Gastrocnemius medialis (tissue), 4 donors: ENCODE measurements around the gene ITGAV. TPM values are rescaled to one million over a fixed set of nuclear protein-coding genes. Genes with fewer than 3 reads are reported as not detected.

Source experiments
- ATAC-seq, 2 donors: fragments of 150-250 bp; one replicate each; pipeline ENCODE4 v1.9.1; 2016
- DNase-seq, 2 donors: peaks; one replicate each; pipeline ENCODE4 v3.0.0-alpha.2; 2019
- H3K27ac ChIP-seq, 4 donors: fragments of 200-600 bp; sonication (generic); 1 replicate in 1 of 4; 2 replicates in 3 of 4; pipeline ENCODE4 v1.5.1; 2016 to 2018; ENCODE audit warnings: mild to moderate bottlenecking in 2 of 4, moderate library complexity in 1 of 4
- H3K27me3 ChIP-seq, 3 donors: fragments of 200-600 bp; sonication (generic) in 2 of 3; 1 replicate in 1 of 3; 2 replicates in 2 of 3; pipeline versions ENCODE4 v1.5.1 to v1.6.0; 2016 to 2019; ENCODE audit warnings: mild to moderate bottlenecking in 1 of 3, moderate library complexity in 1 of 3
- H3K36me3 ChIP-seq, 2 donors: fragments of 200-600 bp; sonication (generic) in 1 of 2; one replicate each; pipeline ENCODE4 v1.5.1; 2017 to 2018
- H3K4me1 ChIP-seq, 2 donors: fragments of 200-600 bp; sonication (generic) in 1 of 2; one replicate each; pipeline ENCODE4 v1.5.1; 2016 to 2017; ENCODE audit warnings: mild to moderate bottlenecking in 2 of 2
- H3K4me3 ChIP-seq, 4 donors: fragments of 200-600 bp; sonication (generic) in 3 of 4; 1 replicate in 1 of 4; 2 replicates in 3 of 4; pipeline ENCODE4 v1.5.1; 2016 to 2019; ENCODE audit warnings: mild to moderate bottlenecking in 2 of 4
- H3K9me3 ChIP-seq, 3 donors: fragments of 200-600 bp; sonication (generic) in 2 of 3; 1 replicate in 1 of 3; 2 replicates in 2 of 3; pipeline ENCODE4 v1.5.1; 2016 to 2019
- POLR2A ChIP-seq, 2 donors: fragments of 450-650 bp; IDR thresholded peaks; one replicate each; pipeline ENCODE4 v1.6.1; 2017; ENCODE audit warnings: antibody characterized with exemption in 2 of 2, mild to moderate bottlenecking in 2 of 2, moderate library complexity in 2 of 2
- in situ Hi-C, 4 donors: fragments of 200-750 bp; cut with MboI; loops; one replicate each; pipeline versions ENCODE4 v1.15.0 to v1.8.0; 2017; ENCODE audit warnings: low sequenced_read_pairs in 4 of 4
- intact Hi-C: fragments of 100-400 bp; cut with DNase I; formaldehyde crosslinking; loops from one replicate; pipeline ENCODE4 v1.15.1; 2023; ENCODE audit warnings: low total_unique reads
- total RNA-seq, 4 donors: library from RNA; depleted of rRNA; stranded (reverse); fragments of >200 nt; gene quantifications; one replicate each; pipeline versions ENCODE4 v1.1.0 to v1.2.3, GENCODE V29; 2016
- TF ChIP-seq, protein P1 (sequence below), 5 experiments: fragments of 450-650 bp in 3 of 5; fragments of 200-600 bp in 2 of 5; sonication (generic) in 2 of 5; IDR thresholded peaks in 4 of 5; conservative IDR thresholded peaks in 1 of 5; 1 replicate in 4 of 5; 2 replicates in 1 of 5; pipeline ENCODE4 v1.5.1; 2016 to 2019; ENCODE audit warnings: antibody characterized with exemption in 5 of 5, mild to moderate bottlenecking in 3 of 5, moderate library complexity in 3 of 5

Gene ITGAV
- total RNA-seq, 4 donors from 2014 or later, result 30.0 to 63.1 (median 47.4) TPM

DNA sequence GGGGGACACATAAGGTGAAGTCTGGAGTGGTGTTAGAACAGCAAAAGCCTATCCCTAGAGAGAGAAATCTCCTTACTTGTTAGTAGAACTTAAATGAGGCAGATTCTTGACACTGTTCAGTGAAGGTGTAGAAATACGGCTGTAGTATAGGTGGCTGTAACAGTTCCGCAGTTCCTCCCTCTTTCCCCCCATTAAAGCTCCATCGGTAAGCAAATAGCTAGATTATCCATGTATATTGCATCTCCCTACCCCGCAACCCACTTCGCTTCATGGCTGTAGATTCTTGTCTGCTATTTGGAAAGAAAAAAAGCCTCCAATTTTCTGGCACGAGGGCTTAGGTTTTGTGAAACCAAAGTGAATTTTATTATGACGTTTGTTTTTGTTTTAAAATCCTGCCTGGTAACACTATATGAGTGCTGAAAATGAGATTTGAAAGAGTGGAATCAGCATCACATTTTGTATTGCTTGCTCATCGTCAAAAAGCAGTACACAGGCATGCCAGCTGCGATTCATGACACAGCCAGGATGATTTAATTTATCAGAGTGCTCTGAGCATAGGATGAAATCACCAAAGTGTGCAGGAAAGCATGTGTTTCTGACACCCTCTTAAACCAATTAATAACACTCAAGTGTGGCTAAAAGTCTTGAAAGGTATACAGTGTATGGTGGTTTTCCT, 105.4 kb downstream of the ITGAV start:
- H3K4me3 ChIP-seq, result peak overlapping the region in 3 of 4 donors; percentile 3 to 60 (median 58)
- no peak overlapping the region for H3K27ac ChIP-seq
- TF ChIP-seq, protein P1, sequence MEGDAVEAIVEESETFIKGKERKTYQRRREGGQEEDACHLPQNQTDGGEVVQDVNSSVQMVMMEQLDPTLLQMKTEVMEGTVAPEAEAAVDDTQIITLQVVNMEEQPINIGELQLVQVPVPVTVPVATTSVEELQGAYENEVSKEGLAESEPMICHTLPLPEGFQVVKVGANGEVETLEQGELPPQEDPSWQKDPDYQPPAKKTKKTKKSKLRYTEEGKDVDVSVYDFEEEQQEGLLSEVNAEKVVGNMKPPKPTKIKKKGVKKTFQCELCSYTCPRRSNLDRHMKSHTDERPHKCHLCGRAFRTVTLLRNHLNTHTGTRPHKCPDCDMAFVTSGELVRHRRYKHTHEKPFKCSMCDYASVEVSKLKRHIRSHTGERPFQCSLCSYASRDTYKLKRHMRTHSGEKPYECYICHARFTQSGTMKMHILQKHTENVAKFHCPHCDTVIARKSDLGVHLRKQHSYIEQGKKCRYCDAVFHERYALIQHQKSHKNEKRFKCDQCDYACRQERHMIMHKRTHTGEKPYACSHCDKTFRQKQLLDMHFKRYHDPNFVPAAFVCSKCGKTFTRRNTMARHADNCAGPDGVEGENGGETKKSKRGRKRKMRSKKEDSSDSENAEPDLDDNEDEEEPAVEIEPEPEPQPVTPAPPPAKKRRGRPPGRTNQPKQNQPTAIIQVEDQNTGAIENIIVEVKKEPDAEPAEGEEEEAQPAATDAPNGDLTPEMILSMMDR (IDR thresholded peaks at IDR 0.05 in 4 of 5, conservative IDR thresholded peaks at IDR 0.05 in 1 of 5), result no peak
- no peak for TF ChIP-seq POLR2A (IDR thresholded peaks at IDR 0.05)
- H3K27me3 ChIP-seq, result no peaks in the 10 kb centered on the region
- ATAC-seq, result no peak
- no peak for DNase-seq
- intact Hi-C loops, result no loop called here
- no peaks in the 10 kb centered on the region for H3K36me3 ChIP-seq
- in situ Hi-C loops, result no loop called here
- H3K9me3 ChIP-seq, result no peaks in the 10 kb centered on the region
- no peaks in the 10 kb centered on the region for H3K4me1 ChIP-seq

DNA sequence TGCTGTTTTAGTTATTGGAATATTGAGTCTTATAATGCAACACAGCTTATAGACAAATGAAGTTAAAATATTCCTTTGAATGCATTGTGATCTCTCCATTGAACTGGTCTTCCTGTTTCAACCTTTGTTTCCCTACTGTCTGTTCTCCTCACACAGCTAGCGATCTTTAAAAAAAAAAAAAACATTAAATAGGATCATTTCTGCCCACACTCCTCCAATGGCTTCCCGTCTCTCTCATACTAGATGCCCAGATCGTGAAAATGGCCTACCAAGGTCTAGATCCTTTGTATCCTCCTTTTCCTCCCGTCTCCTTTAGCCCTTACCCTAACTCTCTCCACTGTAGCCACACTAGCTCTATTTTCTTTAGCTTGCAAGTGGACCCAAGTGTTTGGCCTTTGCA, 106.4 kb downstream of the ITGAV start:
- no peak for ATAC-seq
- intact Hi-C loops (no loop called here), in situ Hi-C loops (no loop called here)
- H3K4me3 ChIP-seq, result no peak overlapping the region
- TF ChIP-seq, protein P1 (IDR thresholded peaks at IDR 0.05 in 4 of 5, conservative IDR thresholded peaks at IDR 0.05 in 1 of 5), result no peak
- TF ChIP-seq POLR2A (IDR thresholded peaks at IDR 0.05), result no peak
- H3K4me1 ChIP-seq, result no peaks in the 10 kb centered on the region
- no peak overlapping the region for H3K27ac ChIP-seq
- no peak for DNase-seq
- H3K36me3 ChIP-seq, result no peaks in the 10 kb centered on the region
- no peaks in the 10 kb centered on the region for H3K27me3 ChIP-seq
- H3K9me3 ChIP-seq, result no peaks in the 10 kb centered on the region

DNA sequence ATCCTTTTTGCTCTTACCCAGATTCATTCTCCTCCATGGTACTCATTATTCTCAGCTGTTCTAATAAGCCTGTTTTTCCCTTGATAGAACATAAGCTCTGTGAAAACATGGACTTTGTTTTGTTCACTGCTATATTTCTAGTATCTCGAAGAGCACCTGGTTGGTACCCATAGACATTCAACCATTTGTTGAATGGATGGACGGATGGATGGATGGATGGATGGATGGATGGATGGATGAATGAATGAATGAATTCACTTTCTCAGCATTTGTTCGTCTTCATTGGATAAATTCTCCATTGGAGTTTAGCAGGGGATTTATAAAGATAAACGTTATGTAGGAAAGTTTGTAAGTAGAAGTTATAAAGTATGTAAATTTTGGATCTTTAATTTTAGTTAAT, 106.9 kb downstream of the ITGAV start:
- H3K4me3 ChIP-seq, result no peak overlapping the region
- no peak for ATAC-seq
- no peak for DNase-seq
- no peaks in the 10 kb centered on the region for H3K27me3 ChIP-seq
- no peaks in the 10 kb centered on the region for H3K36me3 ChIP-seq
- in situ Hi-C loops (no loop called here), intact Hi-C loops (no loop called here)
- H3K27ac ChIP-seq, result no peak overlapping the region
- H3K9me3 ChIP-seq, result no peaks in the 10 kb centered on the region
- TF ChIP-seq POLR2A (IDR thresholded peaks at IDR 0.05), result no peak
- TF ChIP-seq, protein P1 (IDR thresholded peaks at IDR 0.05 in 4 of 5, conservative IDR thresholded peaks at IDR 0.05 in 1 of 5), result no peak
- H3K4me1 ChIP-seq, result no peaks in the 10 kb centered on the region

DNA sequence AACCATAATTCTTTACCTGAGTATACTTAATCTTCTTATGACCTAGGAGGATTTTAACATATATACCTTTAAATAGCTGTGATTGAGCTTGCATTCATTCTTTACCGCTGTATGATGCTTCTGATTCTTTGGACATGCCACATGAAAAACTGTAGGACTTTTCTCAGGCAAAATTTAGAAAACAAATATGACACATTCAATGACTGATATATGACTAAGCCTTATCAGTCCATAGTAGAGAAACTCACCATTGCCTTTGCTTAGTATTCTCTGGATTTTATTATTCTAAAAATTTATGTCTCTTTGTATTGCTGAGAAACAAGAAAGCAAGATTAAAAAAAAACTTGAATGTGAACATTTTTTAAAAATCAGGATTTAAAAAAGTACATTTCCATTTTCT, 107.7 kb downstream of the ITGAV start:
- Histone ChIP-seq H3K27me3 (no peaks in the 10 kb centered on the region), H3K9me3 (no peaks in the 10 kb centered on the region), H3K36me3 (no peaks in the 10 kb centered on the region), H3K4me1 (no peaks in the 10 kb centered on the region), H3K4me3 (no peak overlapping the region), H3K27ac (no peak overlapping the region)
- ATAC-seq (no peak), DNase-seq (no peak)
- in situ Hi-C loops, result no loop called here
- TF ChIP-seq, protein P1 (IDR thresholded peaks at IDR 0.05 in 4 of 5, conservative IDR thresholded peaks at IDR 0.05 in 1 of 5), result no peak
- TF ChIP-seq POLR2A (IDR thresholded peaks at IDR 0.05), result no peak
- intact Hi-C loops, result no loop called here

DNA sequence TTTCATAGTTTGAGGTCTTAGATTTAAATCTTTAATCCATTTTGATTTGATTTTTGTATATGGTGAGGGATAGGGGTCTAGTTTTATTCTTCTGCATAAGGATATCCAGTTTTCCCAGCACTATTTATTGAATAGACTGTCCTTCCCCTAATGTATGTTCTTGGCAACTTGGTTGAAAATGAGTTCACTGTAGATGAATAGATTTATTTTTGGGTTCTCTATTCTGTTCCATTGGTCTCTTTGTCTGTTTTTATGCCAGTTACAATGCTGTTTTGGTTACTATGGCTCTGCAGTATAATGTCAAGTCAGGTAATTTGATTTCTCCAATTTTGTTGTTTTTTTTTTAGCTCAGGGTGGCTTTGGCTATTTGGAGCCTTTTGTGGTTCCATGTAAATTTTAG, 109.9 kb downstream of the ITGAV start:
- TF ChIP-seq, protein P1 (IDR thresholded peaks at IDR 0.05 in 4 of 5, conservative IDR thresholded peaks at IDR 0.05 in 1 of 5), result no peak
- TF ChIP-seq POLR2A (IDR thresholded peaks at IDR 0.05), result no peak
- no peak for DNase-seq
- H3K27ac ChIP-seq, result no peak overlapping the region
- no peak for ATAC-seq
- H3K36me3 ChIP-seq, result no peaks in the 10 kb centered on the region
- no peak overlapping the region for H3K4me3 ChIP-seq
- no peaks in the 10 kb centered on the region for H3K9me3 ChIP-seq
- no peaks in the 10 kb centered on the region for H3K4me1 ChIP-seq
- no peaks in the 10 kb centered on the region for H3K27me3 ChIP-seq
- in situ Hi-C loops (no loop called here), intact Hi-C loops (no loop called here)
